CD4-positive, alpha-beta T cell (primary cell): ENCODE measurements around the gene FANCD2. TPM values are rescaled to one million over a fixed set of nuclear protein-coding genes. Genes with fewer than 3 reads are reported as not detected.

Experiments used
- ATAC-seq: fragments of 200-7000 bp; cut with Tn5 transposase; one replicate; pipeline ENCODE4 v1.10.0; 2022; ENCODE audit warnings: mild to moderate bottlenecking; ENCODE audit not compliant: poor library complexity
- CTCF ChIA-PET: fragments of 350-600 bp; sonication (Branson Sonifier 250); formaldehyde crosslinking; loops from one replicate; lab custom pipeline; 2021; ENCODE audit warnings: antibody characterized with exemption, inconsistent platforms; lab: Charles Lee
- POLR2A ChIA-PET: fragments of 350-600 bp; sonication (Branson Sonifier 250); formaldehyde crosslinking; loops from one replicate; lab custom pipeline; 2021; ENCODE audit warnings: antibody characterized with exemption, inconsistent platforms; lab: Charles Lee
- DNase-seq, 14 experiments: peaks; one replicate each; pipeline ENCODE4 v3.0.0-alpha.2; 2013 to 2020; ENCODE audit warnings: mixed read lengths in 2 of 14
- H3K27ac ChIP-seq, 2 donors: one replicate each; pipeline versions ENCODE4 v1.5.1 to v1.7.0; 2013; ENCODE audit warnings: low read length in 2 of 2, low read depth in 1 of 2, mild to moderate bottlenecking in 1 of 2
- H3K27me3 ChIP-seq, 2 experiments: 1 replicate in 1 of 2; 2 replicates in 1 of 2; pipeline versions ENCODE4 v1.6.1 to v1.7.0; 2013; ENCODE audit warnings: low read length in 2 of 2, control low read depth in 1 of 2, mild to moderate bottlenecking in 1 of 2, moderate library complexity in 1 of 2; ENCODE audit not compliant: insufficient read depth in 2 of 2, control insufficient read depth in 1 of 2
- H3K36me3 ChIP-seq: one replicate; pipeline ENCODE4 v1.6.1; 2013; ENCODE audit warnings: low read length, control low read depth; ENCODE audit not compliant: insufficient read depth
- H3K4me1 ChIP-seq: one replicate; pipeline ENCODE4 v1.6.1; 2013; ENCODE audit warnings: low read length, control low read depth; ENCODE audit not compliant: insufficient read depth
- H3K4me3 ChIP-seq: one replicate; pipeline ENCODE4 v1.5.1; 2013; ENCODE audit warnings: mild to moderate bottlenecking, low read length, moderate library complexity
- H3K9me3 ChIP-seq, 2 experiments: 1 replicate in 1 of 2; 2 replicates in 1 of 2; pipeline versions ENCODE4 v1.6.1 to v1.7.0; 2013; ENCODE audit warnings: low read length in 2 of 2, mild to moderate bottlenecking in 2 of 2, control low read depth in 1 of 2, moderate library complexity in 1 of 2; ENCODE audit not compliant: control insufficient read depth in 1 of 2, insufficient read depth in 1 of 2
- H3K27ac Mint-ChIP-seq: one replicate; pipeline ENCODE4 v1.8.0; 2020; ENCODE audit warnings: mixed read lengths
- H3K27me3 Mint-ChIP-seq: one replicate; pipeline ENCODE4 v1.8.0; 2021; ENCODE audit warnings: mixed read lengths
- H3K36me3 Mint-ChIP-seq: one replicate; pipeline ENCODE4 v1.8.0; 2021; ENCODE audit warnings: low read depth, mixed read lengths
- H3K4me1 Mint-ChIP-seq: one replicate; pipeline ENCODE4 v1.8.0; 2021; ENCODE audit warnings: low read depth, mixed read lengths
- H3K4me3 Mint-ChIP-seq: one replicate; pipeline ENCODE4 v1.8.0; 2020; ENCODE audit warnings: mild to moderate bottlenecking, mixed read lengths
- H3K9me3 Mint-ChIP-seq: one replicate; pipeline ENCODE4 v1.8.0; 2020; ENCODE audit warnings: mixed read lengths
- CTCF ChIP-seq: fragments of 200-600 bp; IDR thresholded peaks from one replicate; pipeline ENCODE4 v1.8.0; 2022; ENCODE audit warnings: antibody characterized with exemption, mild to moderate bottlenecking
- intact Hi-C, 2 experiments: fragments of 100-400 bp; cut with DNase I in 1 of 2; cut with micrococcal nuclease in 1 of 2; formaldehyde crosslinking; loops; one replicate each; pipeline versions ENCODE4 v1.15.1 to v1.9.0; 2023 to 2025; cut with DNase I, micrococcal nuclease
- total RNA-seq, 174 experiments: library from RNA in 2 of 174; stranded (reverse) in 2 of 174; gene quantifications; one replicate each; pipeline ENCODE4 v1.2.3 and lab custom pipeline; 2021 to 2026

FANCD2 gene
- total RNA-seq, 2 experiments from 2014 or later, result 13.8 to 16.8 TPM

GRCh38 chr3:9994086-9994844 lies 32.0 kb upstream of the FANCD2 start:
- intact Hi-C loops, result no loop called here
- no peak for TF ChIP-seq CTCF
- H3K27me3 ChIP-seq, result no peaks in the 10 kb centered on the region
- H3K4me1 ChIP-seq, result no peaks in the 10 kb centered on the region
- no peak overlapping the region for H3K4me3 Mint-ChIP-seq
- H3K4me1 Mint-ChIP-seq, result no peaks in the 10 kb centered on the region
- H3K36me3 ChIP-seq, result peaks cover 10% of the 10 kb centered on the region
- no peak for DNase-seq
- ChIA-PET CTCF (no interaction called here), POLR2A (interaction anchor here (0.8 kb wide), 1 partner anchor 43 kb away, joined by 6 read pairs; the partner anchor contains the start of gene PRRT3)
- H3K27ac ChIP-seq, result no peak overlapping the region
- ATAC-seq, result no peak
- H3K9me3 Mint-ChIP-seq, result no peaks in the 10 kb centered on the region
- no peaks in the 10 kb centered on the region for H3K27me3 Mint-ChIP-seq
- no peak overlapping the region for H3K4me3 ChIP-seq
- no peak overlapping the region for H3K27ac Mint-ChIP-seq
- H3K9me3 ChIP-seq, result no peaks in the 10 kb centered on the region
- peaks cover 5% of the 10 kb centered on the region for H3K36me3 Mint-ChIP-seq

- ChIA-PET POLR2A (interaction anchor here (0.8 kb wide), 1 partner anchor 223 kb away, joined by 3 read pairs; no protein-coding TSS in a partner anchor), CTCF (no interaction called here)
- no peak overlapping the region for H3K4me3 Mint-ChIP-seq
- Histone ChIP-seq H3K4me3 (no peak overlapping the region), H3K4me1 (no peaks in the 10 kb centered on the region), H3K27me3 (no peaks in the 10 kb centered on the region), H3K36me3 (peaks cover 10% of the 10 kb centered on the region), H3K9me3 (no peaks in the 10 kb centered on the region), H3K27ac (no peak overlapping the region)
- peaks cover 18% of the 10 kb centered on the region for H3K36me3 Mint-ChIP-seq
- no peaks in the 10 kb centered on the region for H3K4me1 Mint-ChIP-seq
- no peak for TF ChIP-seq CTCF
- no peak overlapping the region for H3K27ac Mint-ChIP-seq
- H3K9me3 Mint-ChIP-seq, result no peaks in the 10 kb centered on the region
- intact Hi-C loops, result no loop called here
- no peaks in the 10 kb centered on the region for H3K27me3 Mint-ChIP-seq
- ATAC-seq, result no peak
- no peak for DNase-seq
Observed at GRCh38 chr3:10000686-10001085, 25.6 kb upstream of the FANCD2 start.

GRCh38 chr3:10002951-10003350 lies 23.3 kb upstream of the FANCD2 start:
- H3K4me1 ChIP-seq, result no peaks in the 10 kb centered on the region
- POLR2A ChIA-PET, result no interaction called here
- no peaks in the 10 kb centered on the region for H3K4me1 Mint-ChIP-seq
- H3K4me3 Mint-ChIP-seq, result no peak overlapping the region
- DNase-seq, result no peak
- peaks cover 18% of the 10 kb centered on the region for H3K36me3 Mint-ChIP-seq
- no peaks in the 10 kb centered on the region for H3K9me3 ChIP-seq
- no peak overlapping the region for H3K4me3 ChIP-seq
- no peak for ATAC-seq
- H3K9me3 Mint-ChIP-seq, result no peaks in the 10 kb centered on the region
- H3K27ac ChIP-seq, result no peak overlapping the region
- H3K27me3 Mint-ChIP-seq, result no peaks in the 10 kb centered on the region
- intact Hi-C loops, result no loop called here
- no peak overlapping the region for H3K27ac Mint-ChIP-seq
- CTCF ChIA-PET, result no interaction called here
- H3K27me3 ChIP-seq, result no peaks in the 10 kb centered on the region
- H3K36me3 ChIP-seq, result peaks cover 6% of the 10 kb centered on the region
- TF ChIP-seq CTCF, result no peak
